ENCODE measurements around the gene ZNF768. TPM values are rescaled to one million over a fixed set of nuclear protein-coding genes. Genes with fewer than 3 reads are reported as not detected.

The ZNF768 gene
- total RNA-seq, 3 donors from 2014 or later, result 53.9 to 70.1 (median 65.9) TPM

GRCh38 chr16:30535777-30536190, 9.4 kb upstream of the ZNF768 start:
- no peaks in the 10 kb centered on the region for H3K9me3 ChIP-seq
- DNase-seq (peak; percentile 80 to 88 (median 85)), ATAC-seq (peak; percentile 75)
- peaks cover 2% of the 10 kb centered on the region for H3K36me3 ChIP-seq (ENCODE audit: low read depth)
- TF ChIP-seq CTCF (IDR thresholded peaks at IDR 0.05), result peak; percentile 38
- peaks cover 23% of the 10 kb centered on the region for H3K4me1 ChIP-seq (ENCODE audit: low read depth)
- H3K4me3 ChIP-seq, result peak overlapping the region; percentile 74
- intact Hi-C loops (cut with DNase I, micrococcal nuclease), result no loop called here

GRCh38 chr16:30535106-30535776, 8.9 kb upstream of the ZNF768 start:
- peak overlapping the region; percentile 74 for H3K4me3 ChIP-seq
- ATAC-seq, result peak; percentile 12
- H3K9me3 ChIP-seq, result no peaks in the 10 kb centered on the region
- TF ChIP-seq CTCF (IDR thresholded peaks at IDR 0.05), result no peak
- DNase-seq, result no peak
- peaks cover 19% of the 10 kb centered on the region for H3K4me1 ChIP-seq (ENCODE audit: low read depth)
- intact Hi-C loops (cut with DNase I, micrococcal nuclease), result no loop called here
- H3K36me3 ChIP-seq (ENCODE audit: low read depth), result peaks cover 2% of the 10 kb centered on the region

- peak; percentile 94 to 95 (median 95) for DNase-seq
- ATAC-seq, result peak; percentile 92
- intact Hi-C loops (cut with DNase I, micrococcal nuclease), result no loop called here
- Histone ChIP-seq H3K9me3 (no peaks in the 10 kb centered on the region), H3K4me1 (ENCODE audit: low read depth) (peaks cover 19% of the 10 kb centered on the region), H3K4me3 (peak within 1 kb of the TSS; percentile 74), H3K36me3 (ENCODE audit: low read depth) (peaks cover 2% of the 10 kb centered on the region)
- TF ChIP-seq CTCF (IDR thresholded peaks at IDR 0.05), result no peak
These were observed 8.2 kb upstream of the ZNF768 start, which contains the start of gene ZNF747 for GRCh38 chr16:30534368-30535105. Gene ZNF747 (minus strand): TSS chr16:30534858. CDS start chr16:30534679, 179 bp downstream.

- Histone ChIP-seq H3K9me3 (no peaks in the 10 kb centered on the region), H3K4me1 (ENCODE audit: low read depth) (peaks cover 19% of the 10 kb centered on the region), H3K36me3 (ENCODE audit: low read depth) (peaks cover 2% of the 10 kb centered on the region), H3K4me3 (peak overlapping the region; percentile 74)
- no peak for DNase-seq
- intact Hi-C loops (cut with DNase I, micrococcal nuclease), result no loop called here
- ATAC-seq, result peak; percentile 31
- TF ChIP-seq CTCF (IDR thresholded peaks at IDR 0.05), result no peak
These were observed 7.5 kb upstream of the ZNF768 start for GRCh38 chr16:30533748-30534367.

- no peak for TF ChIP-seq CTCF (IDR thresholded peaks at IDR 0.05)
- ATAC-seq, result no peak
- intact Hi-C loops (cut with DNase I, micrococcal nuclease), result no loop called here
- H3K9me3 ChIP-seq, result no peaks in the 10 kb centered on the region
- H3K4me3 ChIP-seq, result no peak overlapping the region
- H3K36me3 ChIP-seq (ENCODE audit: low read depth), result peaks cover 2% of the 10 kb centered on the region
- peaks cover 19% of the 10 kb centered on the region for H3K4me1 ChIP-seq (ENCODE audit: low read depth)
- DNase-seq, result peak in 2 of 3 donors; percentile 63 to 64
These were observed 6.8 kb upstream of the ZNF768 start for GRCh38 chr16:30533146-30533522.
